ENCODE measurements around the gene KRTAP10-1. TPM values are rescaled to one million over a fixed set of nuclear protein-coding genes. Genes with fewer than 3 reads are reported as not detected.

KRTAP10-1 gene
- total RNA-seq, 4 donors from 2014 or later, result not detected

DNA sequence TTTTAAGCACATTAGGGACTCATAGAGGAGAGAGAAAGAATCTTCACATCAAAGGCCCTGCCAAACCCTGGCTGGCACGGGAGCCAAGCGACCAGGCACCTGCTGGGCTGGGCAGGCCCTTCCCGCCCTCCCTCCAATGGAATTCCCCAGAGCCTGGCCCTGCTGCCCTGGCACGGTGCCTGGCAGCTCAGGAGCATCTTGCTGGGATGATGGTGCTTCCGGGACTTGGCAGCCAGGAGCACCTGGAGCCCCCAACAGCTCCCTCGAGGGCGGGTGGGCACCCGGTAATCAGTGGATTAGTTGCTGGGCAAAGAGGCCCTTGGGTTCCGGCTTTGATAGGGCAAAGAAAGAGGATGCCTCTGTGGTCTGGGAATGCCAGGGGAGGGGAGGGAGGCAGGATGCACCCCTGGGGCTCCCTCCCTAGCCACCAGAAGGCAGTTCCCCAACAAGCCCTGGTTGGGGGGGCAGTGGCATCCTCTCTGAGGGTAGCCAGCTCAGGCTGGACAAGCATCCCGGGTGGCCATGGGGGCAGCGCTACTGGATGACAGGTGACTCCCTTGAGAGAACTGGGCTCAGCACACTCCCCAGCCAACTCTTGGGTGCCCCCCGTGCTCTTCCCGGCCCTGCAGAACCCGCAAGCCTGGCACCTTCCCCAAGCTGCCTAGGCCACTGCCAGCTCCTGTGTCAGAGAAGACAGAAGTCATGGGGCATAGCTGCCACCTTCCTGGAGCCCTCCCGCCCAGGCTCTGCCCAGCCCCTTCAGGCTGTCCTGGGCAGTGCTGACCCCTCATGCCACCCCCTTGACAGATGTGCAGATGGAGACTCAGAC lies 26.4 kb downstream of the KRTAP10-1 start:
- Histone ChIP-seq H3K4me3 (no peak overlapping the region), H3K36me3 (no peaks in the 10 kb centered on the region), H3K4me1 (peaks cover 7 to 10% (median 8%) of the 10 kb centered on the region in 4 donors), H3K27me3 (peaks cover 0 to 38% (median 0%) of the 10 kb centered on the region in 4 donors), H3K9me3 (no peaks in the 10 kb centered on the region), H3K27ac (replicated peaks in 1 of 4) (no peak overlapping the region)
- intact Hi-C loops (cut with DNase I), result no loop called here
- TF ChIP-seq POLR2A (IDR thresholded peaks at IDR 0.05; ENCODE audit: low read depth) (no peak), POLR2AphosphoS5 (IDR thresholded peaks at IDR 0.05) (no peak), EP300 (IDR thresholded peaks at IDR 0.05) (no peak)
- TF ChIP-seq, protein P1, sequence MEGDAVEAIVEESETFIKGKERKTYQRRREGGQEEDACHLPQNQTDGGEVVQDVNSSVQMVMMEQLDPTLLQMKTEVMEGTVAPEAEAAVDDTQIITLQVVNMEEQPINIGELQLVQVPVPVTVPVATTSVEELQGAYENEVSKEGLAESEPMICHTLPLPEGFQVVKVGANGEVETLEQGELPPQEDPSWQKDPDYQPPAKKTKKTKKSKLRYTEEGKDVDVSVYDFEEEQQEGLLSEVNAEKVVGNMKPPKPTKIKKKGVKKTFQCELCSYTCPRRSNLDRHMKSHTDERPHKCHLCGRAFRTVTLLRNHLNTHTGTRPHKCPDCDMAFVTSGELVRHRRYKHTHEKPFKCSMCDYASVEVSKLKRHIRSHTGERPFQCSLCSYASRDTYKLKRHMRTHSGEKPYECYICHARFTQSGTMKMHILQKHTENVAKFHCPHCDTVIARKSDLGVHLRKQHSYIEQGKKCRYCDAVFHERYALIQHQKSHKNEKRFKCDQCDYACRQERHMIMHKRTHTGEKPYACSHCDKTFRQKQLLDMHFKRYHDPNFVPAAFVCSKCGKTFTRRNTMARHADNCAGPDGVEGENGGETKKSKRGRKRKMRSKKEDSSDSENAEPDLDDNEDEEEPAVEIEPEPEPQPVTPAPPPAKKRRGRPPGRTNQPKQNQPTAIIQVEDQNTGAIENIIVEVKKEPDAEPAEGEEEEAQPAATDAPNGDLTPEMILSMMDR (IDR thresholded peaks at IDR 0.05), result no peak
- 76% methylated on average over 13 of the region's 15 CpGs for WGBS
- no peak for DNase-seq (ENCODE audit: extremely low spot score)

DNA sequence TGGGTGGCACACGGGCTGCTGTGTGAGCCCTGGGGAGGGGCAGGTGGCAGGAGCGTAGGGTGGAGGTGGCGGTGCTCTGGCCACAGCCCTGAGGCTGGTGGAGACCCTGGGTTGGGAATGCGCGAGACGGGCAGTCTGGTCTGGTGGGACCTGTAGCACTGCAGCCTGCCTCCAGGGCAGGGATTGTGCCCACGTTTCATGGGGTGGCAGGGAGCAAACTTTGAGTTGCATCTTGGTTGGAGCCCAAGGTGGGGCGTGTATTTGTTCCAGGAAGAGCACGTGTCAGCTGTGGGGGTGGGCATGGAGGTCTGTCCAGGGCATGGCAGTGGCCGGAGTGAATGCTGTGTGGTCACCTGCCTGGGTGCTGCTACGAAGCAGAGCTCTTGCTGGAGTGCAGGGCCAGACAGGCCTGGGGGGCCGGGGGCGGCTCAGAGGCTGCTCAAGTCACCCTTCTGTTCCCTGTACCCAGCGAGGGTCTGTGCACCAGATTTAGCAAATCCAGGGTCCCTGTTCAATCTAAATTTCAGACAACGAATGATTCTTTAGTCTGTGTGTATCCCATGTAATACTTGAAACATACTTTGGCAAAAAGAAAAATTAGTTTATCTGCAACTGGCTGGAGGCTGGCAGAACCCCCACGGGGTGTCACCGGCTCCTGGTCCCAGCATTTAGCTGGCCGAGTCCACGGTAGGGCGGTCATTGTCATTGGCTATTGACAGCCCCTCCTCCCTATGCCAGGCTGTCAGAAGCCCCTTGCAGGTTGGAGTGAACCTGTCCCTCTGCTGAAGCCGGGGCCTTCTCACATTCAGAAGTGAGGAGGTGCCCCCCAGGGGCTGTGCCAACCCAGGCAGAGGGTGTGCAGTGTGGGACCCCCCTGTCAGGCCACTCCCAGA lies 27.3 kb downstream of the KRTAP10-1 start:
- no peak overlapping the region for H3K27ac ChIP-seq (replicated peaks in 1 of 4)
- peaks cover 7 to 10% (median 8%) of the 10 kb centered on the region in 4 donors for H3K4me1 ChIP-seq
- no peak for DNase-seq (ENCODE audit: extremely low spot score)
- no peaks in the 10 kb centered on the region for H3K9me3 ChIP-seq
- peaks cover 0 to 47% (median 0%) of the 10 kb centered on the region in 4 donors for H3K27me3 ChIP-seq
- intact Hi-C loops (cut with DNase I), result no loop called here
- WGBS, result 80% methylated on average over 21 of the region's 21 CpGs
- no peak for TF ChIP-seq EP300 (IDR thresholded peaks at IDR 0.05)
- no peak for TF ChIP-seq POLR2AphosphoS5 (IDR thresholded peaks at IDR 0.05)
- TF ChIP-seq, protein P1 (IDR thresholded peaks at IDR 0.05), result no peak
- no peak for TF ChIP-seq POLR2A (IDR thresholded peaks at IDR 0.05; ENCODE audit: low read depth)
- no peak overlapping the region for H3K4me3 ChIP-seq
- no peaks in the 10 kb centered on the region for H3K36me3 ChIP-seq

DNA sequence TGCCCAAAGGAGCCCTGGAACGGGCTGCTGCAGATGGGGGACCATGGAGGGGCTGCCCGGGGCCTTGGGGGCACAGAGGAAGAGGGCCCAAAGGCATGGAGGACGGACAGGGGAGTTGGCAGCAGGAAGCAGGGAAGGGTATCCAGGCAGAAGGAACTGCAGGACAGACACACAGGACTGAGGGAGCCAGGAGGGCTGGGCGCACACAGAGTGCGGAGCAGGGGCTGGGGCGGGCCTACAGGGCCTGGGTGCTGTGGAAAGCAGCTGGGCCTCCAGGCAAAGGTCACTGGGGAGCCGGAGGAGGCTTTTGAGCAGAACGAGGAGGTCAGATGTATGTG lies 28.1 kb downstream of the KRTAP10-1 start:
- Histone ChIP-seq H3K9me3 (no peaks in the 10 kb centered on the region), H3K4me3 (no peak overlapping the region), H3K27ac (replicated peaks in 1 of 4) (no peak overlapping the region), H3K36me3 (no peaks in the 10 kb centered on the region), H3K27me3 (peaks cover 0 to 53% (median 0%) of the 10 kb centered on the region in 4 donors), H3K4me1 (peaks cover 7 to 10% (median 8%) of the 10 kb centered on the region in 4 donors)
- TF ChIP-seq, protein P1 (IDR thresholded peaks at IDR 0.05), result no peak
- TF ChIP-seq POLR2AphosphoS5 (IDR thresholded peaks at IDR 0.05) (no peak), POLR2A (IDR thresholded peaks at IDR 0.05; ENCODE audit: low read depth) (no peak), EP300 (IDR thresholded peaks at IDR 0.05) (no peak)
- intact Hi-C loops (cut with DNase I), result loop anchor here (2.0 kb wide), 1 partner anchor 281 kb away; no protein-coding TSS in a partner anchor
- WGBS, result 83% methylated on average over 8 of the region's 8 CpGs
- DNase-seq (ENCODE audit: extremely low spot score), result no peak

DNA sequence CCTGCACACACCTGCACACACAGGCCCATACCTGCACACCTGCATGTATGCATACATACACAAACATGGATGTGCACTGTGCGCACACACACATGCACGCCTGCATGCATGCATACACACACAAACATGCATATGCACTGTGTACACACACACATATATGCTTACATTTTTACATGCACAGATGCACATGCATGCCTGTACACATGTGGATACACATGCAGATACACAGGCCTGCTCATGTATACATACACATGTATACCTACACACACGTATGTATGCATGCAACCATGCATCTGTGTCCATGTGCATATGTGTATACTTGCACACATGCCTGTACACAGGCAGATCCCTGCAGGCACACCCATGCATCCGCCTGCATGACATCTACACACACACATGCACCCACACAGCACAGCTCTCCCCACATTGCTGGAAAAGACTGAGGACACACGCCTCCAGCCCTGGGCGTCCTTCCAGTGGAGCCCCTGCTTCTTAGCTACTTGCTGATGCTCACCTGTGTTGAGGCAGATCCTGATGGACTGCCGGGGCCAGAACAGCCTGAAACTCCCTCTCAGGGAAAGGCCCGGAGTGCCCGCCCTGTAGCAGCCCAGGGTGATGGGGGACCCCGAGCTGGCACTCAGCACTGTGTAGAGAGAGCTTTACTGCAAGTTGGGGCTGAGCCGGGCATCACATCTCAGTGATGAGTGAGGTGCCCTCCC lies 28.6 kb downstream of the KRTAP10-1 start:
- no peak for DNase-seq (ENCODE audit: extremely low spot score)
- H3K36me3 ChIP-seq, result no peaks in the 10 kb centered on the region
- H3K4me3 ChIP-seq, result no peak overlapping the region
- intact Hi-C loops (cut with DNase I), result loop anchor here (2.0 kb wide), 1 partner anchor 281 kb away; no protein-coding TSS in a partner anchor
- no peak for TF ChIP-seq POLR2A (IDR thresholded peaks at IDR 0.05; ENCODE audit: low read depth)
- TF ChIP-seq, protein P1 (IDR thresholded peaks at IDR 0.05), result no peak
- no peak for TF ChIP-seq POLR2AphosphoS5 (IDR thresholded peaks at IDR 0.05)
- TF ChIP-seq EP300 (IDR thresholded peaks at IDR 0.05), result no peak
- no peaks in the 10 kb centered on the region for H3K9me3 ChIP-seq
- H3K27ac ChIP-seq (replicated peaks in 1 of 4), result no peak overlapping the region
- 86% methylated on average over 7 of the region's 11 CpGs for WGBS
- H3K4me1 ChIP-seq, result peaks cover 7 to 10% (median 8%) of the 10 kb centered on the region in 4 donors
- peaks cover 0 to 59% (median 0%) of the 10 kb centered on the region in 4 donors for H3K27me3 ChIP-seq
